Activated CD4-positive, alpha-beta T cell treated with anti-CD3 and anti-CD28 coated beads for 4 hours (primary cell): ENCODE results near the gene DNTT.

Source experiments
- DNase-seq, 2 donors: peaks; one replicate each; pipeline ENCODE4 v3.0.0-alpha.2; 2020

DNTT gene

GRCh38 chr10:96311180-96311715 is 7.0 kb downstream of the DNTT start:
- no peak for DNase-seq

- DNase-seq = no peak
Observed at GRCh38 chr10:96313344-96313743, 9.1 kb downstream of the DNTT start.

- no peak for DNase-seq
Observed at GRCh38 chr10:96317067-96317833, 13.0 kb downstream of the DNTT start.

- DNase-seq = no peak
Observed at GRCh38 chr10:96319754-96320474, 15.7 kb downstream of the DNTT start.

GRCh38 chr10:96321822-96322221 is 17.6 kb downstream of the DNTT start:
- DNase-seq = no peak

- no peak for DNase-seq
Observed at GRCh38 chr10:96322275-96322674, 18.0 kb downstream of the DNTT start.

GRCh38 chr10:96324447-96324846 is 20.2 kb downstream of the DNTT start:
- no peak for DNase-seq

- no peak for DNase-seq
Observed at GRCh38 chr10:96325719-96326373, 21.6 kb downstream of the DNTT start.

- no peak for DNase-seq
Observed at GRCh38 chr10:96327462-96327861, 23.2 kb downstream of the DNTT start.

GRCh38 chr10:96333101-96333500 is 28.9 kb downstream of the DNTT start:
- no peak for DNase-seq

GRCh38 chr10:96334616-96335526 is 30.6 kb downstream of the DNTT start:
- DNase-seq = peak in 1 of 2 donors; percentile 14

- no peak for DNase-seq
Observed at GRCh38 chr10:96337106-96337505, 32.9 kb downstream of the DNTT start.

- DNase-seq = no peak
Observed at GRCh38 chr10:96338279-96338925, 34.2 kb downstream of the DNTT start.

- no peak for DNase-seq
Observed at GRCh38 chr10:96339383-96339782, 35.1 kb downstream of the DNTT start.

- peak; percentile 36 for DNase-seq
Observed at GRCh38 chr10:96339956-96340904, 36.0 kb downstream of the DNTT start.

- no peak for DNase-seq
Observed at GRCh38 chr10:96341219-96342182, 37.3 kb downstream of the DNTT start.

GRCh38 chr10:96342402-96342801 is 38.2 kb downstream of the DNTT start:
- DNase-seq = no peak

GRCh38 chr10:96344178-96344577 is 39.9 kb downstream of the DNTT start:
- no peak for DNase-seq

GRCh38 chr10:96345222-96345621 is 41.0 kb downstream of the DNTT start:
- DNase-seq = no peak

GRCh38 chr10:96346295-96346694 is 42.1 kb downstream of the DNTT start:
- DNase-seq = no peak
